ENCODE measurements around the gene SHMT2. TPM values are rescaled to one million over a fixed set of nuclear protein-coding genes. Genes with fewer than 3 reads are reported as not detected.

Gene SHMT2
- total and polyA plus RNA-seq, 2 of the 13 experiments (the other 11 are each of a cell fraction or from before 2014, with no cell fraction given): 181 to 393 TPM

DNA sequence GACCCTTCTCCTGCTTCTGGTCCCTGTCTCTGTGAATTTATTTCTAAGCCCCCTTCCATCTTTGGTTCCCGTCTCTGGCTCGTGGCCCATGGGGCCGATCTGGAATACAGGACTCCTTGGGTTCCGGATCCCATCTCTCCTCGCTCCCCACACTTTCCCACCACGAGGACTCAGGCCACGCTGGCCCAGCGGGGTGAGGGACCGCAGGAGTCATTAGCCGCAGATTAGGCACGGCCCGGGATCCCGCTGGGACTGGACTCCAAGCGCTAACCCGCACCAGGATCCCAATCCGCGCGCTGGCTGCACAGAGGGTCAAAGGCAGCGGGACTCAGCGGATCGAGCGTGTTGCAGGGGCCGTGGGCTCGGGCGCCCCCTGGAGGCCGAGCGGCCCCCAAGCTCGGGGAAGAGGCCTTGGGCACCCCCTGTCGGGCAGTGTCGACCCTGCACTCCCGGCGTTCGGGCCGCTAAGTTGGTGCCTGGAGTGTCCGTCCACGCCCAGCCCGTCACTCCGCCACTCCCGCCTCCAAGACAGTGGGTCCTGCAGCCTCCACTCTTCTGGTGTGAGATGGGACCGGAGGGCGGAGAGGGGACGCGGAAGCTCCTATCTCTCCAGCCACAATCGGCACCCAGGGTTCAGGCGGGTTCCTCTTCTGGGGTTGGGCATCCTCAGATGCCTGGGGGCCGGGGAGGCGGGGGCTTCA lies 9.5 kb downstream of the SHMT2 start (continued):
- TF ChIP-seq, protein P1, sequence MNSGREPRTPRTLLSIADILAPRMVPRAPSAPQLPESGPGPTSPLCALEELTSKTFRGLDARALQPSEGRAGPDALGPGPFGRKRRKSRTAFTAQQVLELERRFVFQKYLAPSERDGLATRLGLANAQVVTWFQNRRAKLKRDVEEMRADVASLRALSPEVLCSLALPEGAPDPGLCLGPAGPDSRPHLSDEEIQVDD (CRISPR knock-in tag; IDR thresholded peaks at IDR 0.05; ENCODE audit: borderline replicate concordance): no peak
- TF ChIP-seq FOSL1 (CRISPR knock-in tag; IDR thresholded peaks at IDR 0.05; ENCODE audit: borderline replicate concordance) (no peak), RELA (CRISPR knock-in tag; IDR thresholded peaks at IDR 0.05) (no peak), ZBTB38 (CRISPR knock-in tag; IDR thresholded peaks at IDR 0.05) (no peak), CBX1 (IDR thresholded peaks at IDR 0.05; ENCODE audit: low read depth) (peak; percentile 55), SNRNP70 (IDR thresholded peaks at IDR 0.05; ENCODE audit: low read depth, low read length) (no peak), AGO1 (IDR thresholded peaks at IDR 0.05; ENCODE audit: low read depth, low read length, poor library complexity, severe bottlenecking) (peak; percentile 32), U2AF2 (IDR thresholded peaks at IDR 0.05; ENCODE audit: low read depth, low read length) (no peak), HOXA7 (CRISPR knock-in tag; IDR thresholded peaks at IDR 0.05) (no peak), ZNF724P (CRISPR knock-in tag; IDR thresholded peaks at IDR 0.05; ENCODE audit: borderline replicate concordance) (no peak), ZFP62 (CRISPR knock-in tag; IDR thresholded peaks at IDR 0.05) (no peak), ZSCAN20 (CRISPR knock-in tag; IDR thresholded peaks at IDR 0.05; ENCODE audit: borderline replicate concordance) (no peak), TRIM24 (CRISPR knock-in tag; IDR thresholded peaks at IDR 0.05) (no peak), MEF2D (CRISPR knock-in tag; IDR thresholded peaks at IDR 0.05) (no peak; the same call in 1 of the 2 replicates), NFE2L1 (CRISPR knock-in tag; IDR thresholded peaks at IDR 0.05; ENCODE audit: borderline replicate concordance) (no peak), ZBTB7B (CRISPR knock-in tag; IDR thresholded peaks at IDR 0.05) (peak; percentile 44; the same call in 1 of the 2 replicates), ATF7 (IDR thresholded peaks at IDR 0.05) (no peak), ATF7 (CRISPR knock-in tag; IDR thresholded peaks at IDR 0.05) (no peak), ZMAT3 (CRISPR knock-in tag; conservative IDR thresholded peaks at IDR 0.05) (no peak), ZNF235 (CRISPR knock-in tag; IDR thresholded peaks at IDR 0.05; ENCODE audit: borderline replicate concordance) (no peak), ZNF790 (CRISPR knock-in tag; IDR thresholded peaks at IDR 0.05; ENCODE audit: borderline replicate concordance) (no peak), KLF16 (CRISPR knock-in tag; IDR thresholded peaks at IDR 0.05) (peak in 1 of 2 experiments; percentile 49; a peak in 2 of 4 replicates), ZNF180 (CRISPR knock-in tag; IDR thresholded peaks at IDR 0.05; ENCODE audit: borderline replicate concordance, low read depth) (no peak), TGIF2 (CRISPR knock-in tag; IDR thresholded peaks at IDR 0.05) (no peak), MEIS2 (CRISPR knock-in tag; IDR thresholded peaks at IDR 0.05) (no peak), MLLT10 (CRISPR knock-in tag; IDR thresholded peaks at IDR 0.05) (no peak), HIVEP1 (CRISPR knock-in tag; IDR thresholded peaks at IDR 0.05) (peak; percentile 74; the same call in 1 of the 2 replicates), RXRA (CRISPR knock-in tag; IDR thresholded peaks at IDR 0.05) (no peak; the same call in 1 of the 2 replicates), ADNP (CRISPR knock-in tag; IDR thresholded peaks at IDR 0.05) (no peak)
- TF ChIP-seq, protein P2, sequence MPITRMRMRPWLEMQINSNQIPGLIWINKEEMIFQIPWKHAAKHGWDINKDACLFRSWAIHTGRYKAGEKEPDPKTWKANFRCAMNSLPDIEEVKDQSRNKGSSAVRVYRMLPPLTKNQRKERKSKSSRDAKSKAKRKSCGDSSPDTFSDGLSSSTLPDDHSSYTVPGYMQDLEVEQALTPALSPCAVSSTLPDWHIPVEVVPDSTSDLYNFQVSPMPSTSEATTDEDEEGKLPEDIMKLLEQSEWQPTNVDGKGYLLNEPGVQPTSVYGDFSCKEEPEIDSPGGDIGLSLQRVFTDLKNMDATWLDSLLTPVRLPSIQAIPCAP (CRISPR knock-in tag; IDR thresholded peaks at IDR 0.05; ENCODE audit: low read depth): no peak
- TF ChIP-seq, protein P3, sequence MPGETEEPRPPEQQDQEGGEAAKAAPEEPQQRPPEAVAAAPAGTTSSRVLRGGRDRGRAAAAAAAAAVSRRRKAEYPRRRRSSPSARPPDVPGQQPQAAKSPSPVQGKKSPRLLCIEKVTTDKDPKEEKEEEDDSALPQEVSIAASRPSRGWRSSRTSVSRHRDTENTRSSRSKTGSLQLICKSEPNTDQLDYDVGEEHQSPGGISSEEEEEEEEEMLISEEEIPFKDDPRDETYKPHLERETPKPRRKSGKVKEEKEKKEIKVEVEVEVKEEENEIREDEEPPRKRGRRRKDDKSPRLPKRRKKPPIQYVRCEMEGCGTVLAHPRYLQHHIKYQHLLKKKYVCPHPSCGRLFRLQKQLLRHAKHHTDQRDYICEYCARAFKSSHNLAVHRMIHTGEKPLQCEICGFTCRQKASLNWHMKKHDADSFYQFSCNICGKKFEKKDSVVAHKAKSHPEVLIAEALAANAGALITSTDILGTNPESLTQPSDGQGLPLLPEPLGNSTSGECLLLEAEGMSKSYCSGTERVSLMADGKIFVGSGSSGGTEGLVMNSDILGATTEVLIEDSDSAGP (CRISPR knock-in tag; IDR thresholded peaks at IDR 0.05; ENCODE audit: borderline replicate concordance): peak; percentile 76

Data from HepG2 (cell line).